T-cell (primary cell): ENCODE measurements around the gene MAPKBP1. TPM values are rescaled to one million over a fixed set of nuclear protein-coding genes. Genes with fewer than 3 reads are reported as not detected.

Experiments used
- ATAC-seq, 4 experiments: fragments of 200-7000 bp in 3 of 4; fragments of 150-1000 bp in 1 of 4; cut with Tn5 transposase; replicated peaks in 1 of 4; 1 replicate in 3 of 4; 2 replicates in 1 of 4; pipeline ENCODE4 v1.10.0; 2021; ENCODE audit warnings: moderate library complexity in 3 of 4, mild to moderate bottlenecking in 2 of 4, moderate number of reproducible peaks in 1 of 4
- CTCF ChIA-PET, 2 donors: fragments of 300-600 bp; sonication (Branson Sonifier 250); formaldehyde crosslinking; loops; one replicate each; lab custom pipeline; 2022; ENCODE audit warnings: antibody characterized with exemption in 2 of 2; lab: Charles Lee
- POLR2A ChIA-PET, 2 donors: fragments of 300-600 bp; sonication (Branson Sonifier 250); formaldehyde crosslinking; loops; one replicate each; lab custom pipeline; 2022; ENCODE audit warnings: antibody characterized with exemption in 2 of 2; lab: Charles Lee
- DNase-seq, 35 experiments: peaks; one replicate each; pipeline versions ENCODE4 v3.0.0 to v3.0.0-alpha.2; 2013 to 2023
- H3K27ac ChIP-seq: one replicate; pipeline ENCODE4 v1.5.1; 2013; ENCODE audit warnings: low read length
- H3K27me3 ChIP-seq, 2 experiments: replicated peaks in 1 of 2; 1 replicate in 1 of 2; 2 replicates in 1 of 2; pipeline versions ENCODE4 v1.6.1 to v1.7.0; 2013; ENCODE audit warnings: low read length in 1 of 2, mixed read lengths in 1 of 2; ENCODE audit not compliant: control insufficient read depth in 2 of 2, insufficient read depth in 2 of 2; ENCODE audit errors: extremely low read depth in 1 of 2
- H3K36me3 ChIP-seq, 2 donors: 1 replicate in 1 of 2; 2 replicates in 1 of 2; pipeline versions ENCODE4 v1.6.1 to v1.7.0; 2013; ENCODE audit warnings: low read length in 1 of 2; ENCODE audit not compliant: control insufficient read depth in 2 of 2, insufficient read depth in 1 of 2; ENCODE audit errors: extremely low read depth in 1 of 2
- H3K4me1 ChIP-seq, 2 experiments: 1 replicate in 1 of 2; 2 replicates in 1 of 2; pipeline versions ENCODE4 v1.6.1 to v1.7.0; 2013; ENCODE audit warnings: low read length in 2 of 2, mixed read lengths in 1 of 2; ENCODE audit not compliant: insufficient read depth in 2 of 2, control insufficient read depth in 1 of 2; ENCODE audit errors: extremely low read depth in 1 of 2
- H3K4me3 ChIP-seq, 2 donors: 1 replicate in 1 of 2; 2 replicates in 1 of 2; pipeline versions ENCODE4 v1.5.1 to v1.7.0; 2013; ENCODE audit warnings: mild to moderate bottlenecking in 2 of 2, low read length in 1 of 2, moderate library complexity in 1 of 2; ENCODE audit not compliant: control insufficient read depth in 1 of 2; ENCODE audit errors: extremely low read depth in 1 of 2
- H3K9me3 ChIP-seq: 2 replicates; pipeline ENCODE4 v1.7.0; 2013
- H3K27ac Mint-ChIP-seq, 2 donors: one replicate each; pipeline ENCODE4 v1.8.0; 2020 to 2021; ENCODE audit warnings: mild to moderate bottlenecking in 2 of 2, mixed read lengths in 2 of 2
- H3K27me3 Mint-ChIP-seq, 2 donors: one replicate each; pipeline ENCODE4 v1.8.0; 2021 to 2022; ENCODE audit warnings: mixed read lengths in 2 of 2
- H3K36me3 Mint-ChIP-seq: one replicate; pipeline ENCODE4 v1.8.0; 2021; ENCODE audit warnings: mixed read lengths
- H3K4me1 Mint-ChIP-seq, 3 donors: one replicate each; pipeline ENCODE4 v1.8.0; 2020 to 2022; ENCODE audit warnings: mixed read lengths in 3 of 3, mild to moderate bottlenecking in 1 of 3
- H3K4me3 Mint-ChIP-seq, 3 donors: one replicate each; pipeline ENCODE4 v1.8.0; 2020 to 2022; ENCODE audit warnings: mild to moderate bottlenecking in 3 of 3, mixed read lengths in 3 of 3, moderate library complexity in 3 of 3
- H3K9me3 Mint-ChIP-seq, 3 donors: one replicate each; pipeline ENCODE4 v1.8.0; 2020 to 2022; ENCODE audit warnings: mixed read lengths in 3 of 3
- WGBS: methylation state at CpG from one replicate; pipeline ENCODE4 v1.1.5; 2013; ENCODE audit warnings: missing lambda C conversion rate; ENCODE audit not compliant: insufficient coverage; 5-methylcytosine and 5-hydroxymethylcytosine counted together
- total RNA-seq, 35 experiments: library from RNA in 6 of 35; stranded (reverse) in 6 of 35; fragments of 120-200 nt in 1 of 35; gene quantifications; one replicate each; pipeline versions ENCODE4 v1.2.1 to v1.2.4 and lab custom pipeline; 2013 to 2026

MAPKBP1 gene
- total RNA-seq, 5 donors from 2014 or later (not counting 1 experiment from before 2014, with no cell fraction given), result 37.0 to 44.8 (median 38.2) TPM

GRCh38 chr15:41842229-41842628, 67.9 kb downstream of the MAPKBP1 start:
- no peak overlapping the region for H3K27ac Mint-ChIP-seq
- peaks cover 0 to 4% of the 10 kb centered on the region in 2 experiments for H3K4me1 ChIP-seq
- peaks cover 0 to 2% (median 1%) of the 10 kb centered on the region in 3 donors for H3K4me1 Mint-ChIP-seq
- H3K27ac ChIP-seq, result no peak overlapping the region
- H3K27me3 ChIP-seq, result no peaks in the 10 kb centered on the region
- peaks cover 10% of the 10 kb centered on the region for H3K36me3 Mint-ChIP-seq
- H3K4me3 Mint-ChIP-seq, result no peak overlapping the region
- no peaks in the 10 kb centered on the region for H3K9me3 Mint-ChIP-seq
- ATAC-seq (no peak), DNase-seq (no peak)
- H3K27me3 Mint-ChIP-seq, result no peaks in the 10 kb centered on the region
- H3K9me3 ChIP-seq, result no peaks in the 10 kb centered on the region
- 88% methylated on average over 12 of the region's 12 CpGs for WGBS
- ChIA-PET POLR2A (interaction anchor here in 1 of 2 donors (0.6 kb wide), 1 partner anchor 1383 kb away, joined by 3 read pairs; no protein-coding TSS in a partner anchor), CTCF (no interaction called here)
- H3K36me3 ChIP-seq, result peaks cover 34 to 68% of the 10 kb centered on the region in 2 donors
- no peak overlapping the region for H3K4me3 ChIP-seq

- ChIA-PET POLR2A (no interaction called here), CTCF (interaction anchor here in 1 of 2 donors (1.6 kb wide), 1 partner anchor 61 kb away, joined by 4 read pairs; no protein-coding TSS in a partner anchor)
- ATAC-seq (no peak), DNase-seq (no peak)
- no peaks in the 10 kb centered on the region for H3K9me3 ChIP-seq
- H3K36me3 ChIP-seq, result peaks cover 37 to 73% of the 10 kb centered on the region in 2 donors
- no peaks in the 10 kb centered on the region for H3K27me3 Mint-ChIP-seq
- no peak overlapping the region for H3K27ac ChIP-seq
- no peaks in the 10 kb centered on the region for H3K27me3 ChIP-seq
- H3K27ac Mint-ChIP-seq, result no peak overlapping the region
- H3K4me1 ChIP-seq, result no peaks in the 10 kb centered on the region
- 71% methylated on average over 4 of the region's 10 CpGs for WGBS
- H3K4me3 ChIP-seq, result no peak overlapping the region
- no peak overlapping the region for H3K4me3 Mint-ChIP-seq
- H3K4me1 Mint-ChIP-seq, result no peaks in the 10 kb centered on the region
- no peaks in the 10 kb centered on the region for H3K9me3 Mint-ChIP-seq
- peaks cover 17% of the 10 kb centered on the region for H3K36me3 Mint-ChIP-seq
These were observed 69.3 kb downstream of the MAPKBP1 start for GRCh38 chr15:41843571-41843970.

- DNase-seq, result no peak
- no peak for ATAC-seq
- Histone ChIP-seq H3K27me3 (no peaks in the 10 kb centered on the region), H3K4me3 (no peak overlapping the region), H3K36me3 (peaks cover 37 to 73% of the 10 kb centered on the region in 2 donors), H3K27ac (no peak overlapping the region), H3K4me1 (no peaks in the 10 kb centered on the region), H3K9me3 (no peaks in the 10 kb centered on the region)
- Mint-ChIP-seq H3K36me3 (peaks cover 17% of the 10 kb centered on the region), H3K4me1 (no peaks in the 10 kb centered on the region), H3K27me3 (no peaks in the 10 kb centered on the region), H3K4me3 (no peak overlapping the region), H3K9me3 (no peaks in the 10 kb centered on the region), H3K27ac (no peak overlapping the region)
- POLR2A ChIA-PET, result no interaction called here
- 88% methylated on average over 9 of the region's 12 CpGs for WGBS
- CTCF ChIA-PET, result interaction anchor here in 1 of 2 donors (1.6 kb wide), 1 partner anchor 60 kb away, joined by 4 read pairs; no protein-coding TSS in a partner anchor
These were observed 70.5 kb downstream of the MAPKBP1 start for GRCh38 chr15:41844814-41845213.

GRCh38 chr15:41847206-41847605, 72.9 kb downstream of the MAPKBP1 start:
- Mint-ChIP-seq H3K36me3 (peaks cover 17% of the 10 kb centered on the region), H3K27me3 (no peaks in the 10 kb centered on the region), H3K4me1 (no peaks in the 10 kb centered on the region), H3K9me3 (no peaks in the 10 kb centered on the region), H3K4me3 (no peak overlapping the region), H3K27ac (no peak overlapping the region)
- no peak for ATAC-seq
- Histone ChIP-seq H3K4me1 (no peaks in the 10 kb centered on the region), H3K4me3 (no peak overlapping the region), H3K36me3 (peaks cover 37 to 54% of the 10 kb centered on the region in 2 donors), H3K9me3 (no peaks in the 10 kb centered on the region), H3K27me3 (no peaks in the 10 kb centered on the region), H3K27ac (no peak overlapping the region)
- ChIA-PET CTCF (no interaction called here), POLR2A (no interaction called here)
- no peak for DNase-seq
- 98% methylated on average over 12 of the region's 14 CpGs for WGBS

GRCh38 chr15:41847981-41848380, 73.7 kb downstream of the MAPKBP1 start:
- H3K9me3 ChIP-seq, result no peaks in the 10 kb centered on the region
- Mint-ChIP-seq H3K27ac (no peak overlapping the region), H3K4me3 (no peak overlapping the region), H3K27me3 (no peaks in the 10 kb centered on the region), H3K9me3 (no peaks in the 10 kb centered on the region), H3K36me3 (peaks cover 17% of the 10 kb centered on the region), H3K4me1 (no peaks in the 10 kb centered on the region)
- POLR2A ChIA-PET, result no interaction called here
- ATAC-seq (no peak), DNase-seq (no peak)
- 97% methylated on average over 8 of the region's 9 CpGs for WGBS
- CTCF ChIA-PET, result no interaction called here
- peaks cover 0 to 2% of the 10 kb centered on the region in 2 experiments for H3K27me3 ChIP-seq
- no peak overlapping the region for H3K27ac ChIP-seq
- H3K4me1 ChIP-seq, result no peaks in the 10 kb centered on the region
- peaks cover 37 to 52% of the 10 kb centered on the region in 2 donors for H3K36me3 ChIP-seq
- H3K4me3 ChIP-seq, result no peak overlapping the region

- POLR2A ChIA-PET, result no interaction called here
- Histone ChIP-seq H3K9me3 (no peaks in the 10 kb centered on the region), H3K4me1 (no peaks in the 10 kb centered on the region), H3K27ac (no peak overlapping the region), H3K27me3 (peaks cover 0 to 7% of the 10 kb centered on the region in 2 experiments), H3K36me3 (peaks cover 32 to 47% of the 10 kb centered on the region in 2 donors), H3K4me3 (no peak overlapping the region)
- Mint-ChIP-seq H3K4me1 (no peaks in the 10 kb centered on the region), H3K27ac (no peak overlapping the region), H3K36me3 (peaks cover 17% of the 10 kb centered on the region), H3K9me3 (no peaks in the 10 kb centered on the region), H3K27me3 (no peaks in the 10 kb centered on the region), H3K4me3 (no peak overlapping the region)
- WGBS, result 83% methylated on average over 1 of the region's 10 CpGs
- ATAC-seq, result no peak
- no peak for DNase-seq
- CTCF ChIA-PET, result no interaction called here
These were observed 74.3 kb downstream of the MAPKBP1 start for GRCh38 chr15:41848631-41849030.
